Measurements from ENCODE around the gene WASF2. TPM values are rescaled to one million over a fixed set of nuclear protein-coding genes. Genes with fewer than 3 reads are reported as not detected.

Gene WASF2
- total RNA-seq, 1 experiment from 2014 or later: 104 TPM

DNA sequence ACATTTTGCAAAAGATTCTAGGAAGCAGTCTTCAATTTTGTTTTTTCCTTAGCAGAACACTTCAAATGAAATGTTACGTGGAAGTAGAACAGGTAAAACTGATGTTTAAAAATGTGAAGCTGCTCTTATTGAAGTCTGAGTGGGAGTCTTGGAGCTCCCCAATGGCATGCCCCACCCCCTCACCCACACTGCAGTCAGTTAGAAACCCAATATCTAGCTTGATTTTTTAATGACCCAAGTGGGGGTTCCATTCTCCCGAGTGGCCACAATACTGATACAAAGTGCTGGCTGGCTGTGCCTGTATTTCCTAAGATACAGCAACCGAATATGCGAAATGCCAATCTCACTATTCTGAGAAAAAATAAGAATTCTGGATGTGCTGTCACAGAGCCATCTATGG, 66.3 kb downstream of the WASF2 start:
- H3K36me3 Mint-ChIP-seq: peaks cover 21% of the 10 kb centered on the region
- ATAC-seq: no peak
- CTCF ChIA-PET: interaction anchor here (0.6 to 1.9 kb wide), 7 partner anchors 15 to 246 kb away, joined by 3 to 12 read pairs (median 3); no protein-coding TSS in a partner anchor
- H3K4me3 Mint-ChIP-seq: no peak overlapping the region
- DNase-seq (ENCODE audit: low spot score): no peak
- no peaks in the 10 kb centered on the region for H3K27me3 Mint-ChIP-seq (ENCODE audit: low read depth)
- H3K4me1 Mint-ChIP-seq: peaks cover 71% of the 10 kb centered on the region
- peak overlapping the region; percentile 19; the same call in 1 of the 2 replicates for H3K27ac Mint-ChIP-seq
- H3K9me3 Mint-ChIP-seq: no peaks in the 10 kb centered on the region
- POLR2A ChIA-PET: interaction anchor here (0.7 kb wide), 1 partner anchor 67 kb away, joined by 4 read pairs; no protein-coding TSS in a partner anchor
- no peak for TF ChIP-seq JAZF1 (CRISPR knock-in tag; IDR thresholded peaks at IDR 0.05)
- TF ChIP-seq, protein P1, sequence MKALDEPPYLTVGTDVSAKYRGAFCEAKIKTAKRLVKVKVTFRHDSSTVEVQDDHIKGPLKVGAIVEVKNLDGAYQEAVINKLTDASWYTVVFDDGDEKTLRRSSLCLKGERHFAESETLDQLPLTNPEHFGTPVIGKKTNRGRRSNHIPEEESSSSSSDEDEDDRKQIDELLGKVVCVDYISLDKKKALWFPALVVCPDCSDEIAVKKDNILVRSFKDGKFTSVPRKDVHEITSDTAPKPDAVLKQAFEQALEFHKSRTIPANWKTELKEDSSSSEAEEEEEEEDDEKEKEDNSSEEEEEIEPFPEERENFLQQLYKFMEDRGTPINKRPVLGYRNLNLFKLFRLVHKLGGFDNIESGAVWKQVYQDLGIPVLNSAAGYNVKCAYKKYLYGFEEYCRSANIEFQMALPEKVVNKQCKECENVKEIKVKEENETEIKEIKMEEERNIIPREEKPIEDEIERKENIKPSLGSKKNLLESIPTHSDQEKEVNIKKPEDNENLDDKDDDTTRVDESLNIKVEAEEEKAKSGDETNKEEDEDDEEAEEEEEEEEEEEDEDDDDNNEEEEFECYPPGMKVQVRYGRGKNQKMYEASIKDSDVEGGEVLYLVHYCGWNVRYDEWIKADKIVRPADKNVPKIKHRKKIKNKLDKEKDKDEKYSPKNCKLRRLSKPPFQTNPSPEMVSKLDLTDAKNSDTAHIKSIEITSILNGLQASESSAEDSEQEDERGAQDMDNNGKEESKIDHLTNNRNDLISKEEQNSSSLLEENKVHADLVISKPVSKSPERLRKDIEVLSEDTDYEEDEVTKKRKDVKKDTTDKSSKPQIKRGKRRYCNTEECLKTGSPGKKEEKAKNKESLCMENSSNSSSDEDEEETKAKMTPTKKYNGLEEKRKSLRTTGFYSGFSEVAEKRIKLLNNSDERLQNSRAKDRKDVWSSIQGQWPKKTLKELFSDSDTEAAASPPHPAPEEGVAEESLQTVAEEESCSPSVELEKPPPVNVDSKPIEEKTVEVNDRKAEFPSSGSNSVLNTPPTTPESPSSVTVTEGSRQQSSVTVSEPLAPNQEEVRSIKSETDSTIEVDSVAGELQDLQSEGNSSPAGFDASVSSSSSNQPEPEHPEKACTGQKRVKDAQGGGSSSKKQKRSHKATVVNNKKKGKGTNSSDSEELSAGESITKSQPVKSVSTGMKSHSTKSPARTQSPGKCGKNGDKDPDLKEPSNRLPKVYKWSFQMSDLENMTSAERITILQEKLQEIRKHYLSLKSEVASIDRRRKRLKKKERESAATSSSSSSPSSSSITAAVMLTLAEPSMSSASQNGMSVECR (CRISPR knock-in tag; IDR thresholded peaks at IDR 0.05; ENCODE audit: borderline replicate concordance): no peak
- TF ChIP-seq, protein P2, sequence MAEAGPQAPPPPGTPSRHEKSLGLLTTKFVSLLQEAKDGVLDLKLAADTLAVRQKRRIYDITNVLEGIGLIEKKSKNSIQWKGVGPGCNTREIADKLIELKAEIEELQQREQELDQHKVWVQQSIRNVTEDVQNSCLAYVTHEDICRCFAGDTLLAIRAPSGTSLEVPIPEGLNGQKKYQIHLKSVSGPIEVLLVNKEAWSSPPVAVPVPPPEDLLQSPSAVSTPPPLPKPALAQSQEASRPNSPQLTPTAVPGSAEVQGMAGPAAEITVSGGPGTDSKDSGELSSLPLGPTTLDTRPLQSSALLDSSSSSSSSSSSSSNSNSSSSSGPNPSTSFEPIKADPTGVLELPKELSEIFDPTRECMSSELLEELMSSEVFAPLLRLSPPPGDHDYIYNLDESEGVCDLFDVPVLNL (CRISPR knock-in tag; IDR thresholded peaks at IDR 0.05; ENCODE audit: borderline replicate concordance, low read depth): no peak
- no peak for TF ChIP-seq RORB (CRISPR knock-in tag; IDR thresholded peaks at IDR 0.05)
- no peak for TF ChIP-seq FOXP1 (CRISPR knock-in tag; IDR thresholded peaks at IDR 0.05; ENCODE audit: borderline replicate concordance)
- TF ChIP-seq, protein P3, sequence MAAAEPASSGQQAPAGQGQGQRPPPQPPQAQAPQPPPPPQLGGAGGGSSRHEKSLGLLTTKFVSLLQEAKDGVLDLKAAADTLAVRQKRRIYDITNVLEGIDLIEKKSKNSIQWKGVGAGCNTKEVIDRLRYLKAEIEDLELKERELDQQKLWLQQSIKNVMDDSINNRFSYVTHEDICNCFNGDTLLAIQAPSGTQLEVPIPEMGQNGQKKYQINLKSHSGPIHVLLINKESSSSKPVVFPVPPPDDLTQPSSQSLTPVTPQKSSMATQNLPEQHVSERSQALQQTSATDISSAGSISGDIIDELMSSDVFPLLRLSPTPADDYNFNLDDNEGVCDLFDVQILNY (CRISPR knock-in tag; IDR thresholded peaks at IDR 0.05): no peak
- no peak for TF ChIP-seq GTF2I (CRISPR knock-in tag; conservative IDR thresholded peaks at IDR 0.05)
- no peak for TF ChIP-seq MYBL2 (CRISPR knock-in tag; IDR thresholded peaks at IDR 0.05)
- no peak for TF ChIP-seq TCF7 (CRISPR knock-in tag; IDR thresholded peaks at IDR 0.05; ENCODE audit: low read depth)

DNA sequence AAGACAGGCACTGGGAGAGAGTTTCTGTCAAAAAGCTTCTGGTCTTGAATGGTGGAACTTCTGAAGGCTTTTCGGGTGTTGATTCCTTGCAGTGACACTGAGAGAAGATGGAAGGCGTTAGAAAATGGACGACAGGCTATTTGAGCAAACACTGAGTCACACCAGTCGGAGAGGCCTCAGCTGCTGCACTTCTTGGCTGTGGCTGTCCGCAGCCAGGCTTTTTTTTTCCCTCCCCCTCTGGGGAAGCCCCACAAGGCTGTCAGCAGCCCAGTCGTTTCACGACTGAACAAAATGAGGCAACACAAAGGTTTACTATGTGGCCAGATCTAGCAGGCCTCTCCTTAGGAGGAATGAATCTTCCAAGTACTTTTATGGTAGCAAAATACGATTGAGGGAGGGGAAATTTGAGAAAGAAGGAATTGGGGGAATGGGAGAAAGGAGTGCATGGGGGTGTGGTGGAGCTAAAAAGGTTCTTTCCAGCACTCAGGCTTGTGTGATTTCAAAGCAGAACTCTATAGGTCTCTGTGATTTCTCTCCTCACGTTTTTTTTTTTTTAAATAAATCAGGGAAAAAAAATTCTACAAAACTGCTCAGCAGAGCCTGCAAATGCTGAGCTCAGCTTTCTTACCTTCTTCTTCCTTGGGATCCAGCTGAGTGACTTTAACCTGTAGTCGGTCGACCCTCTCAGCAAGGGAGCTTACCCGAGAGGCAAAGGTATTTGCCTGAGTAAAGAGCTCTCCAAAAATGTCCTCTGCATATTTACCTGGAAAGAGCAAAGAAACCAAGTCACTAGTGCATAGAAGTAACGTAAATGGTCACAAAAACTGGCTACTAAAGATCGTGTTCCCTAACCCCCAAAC, 71.4 kb downstream of the WASF2 start:
- Mint-ChIP-seq H3K4me1 (peaks cover 47% of the 10 kb centered on the region), H3K4me3 (peak overlapping the region; percentile 23), H3K9me3 (no peaks in the 10 kb centered on the region), H3K36me3 (peaks cover 44% of the 10 kb centered on the region), H3K27me3 (ENCODE audit: low read depth) (no peaks in the 10 kb centered on the region), H3K27ac (peak overlapping the region; percentile 95)
- ATAC-seq: peak; percentile 68
- POLR2A ChIA-PET: interaction anchor here (0.8 to 1.1 kb wide), 3 partner anchors 11 to 197 kb away, joined by 3 to 4 read pairs (median 3); partner anchors contain the start of gene AHDC1
- CTCF ChIA-PET: interaction anchor here (0.6 to 4.3 kb wide), 15 partner anchors 8 to 1564 kb away, joined by 3 to 67 read pairs (median 4); partner anchors contain the start of genes AHDC1 and WASF2
- DNase-seq (ENCODE audit: low spot score): no peak
- TF ChIP-seq NFATC4 (CRISPR knock-in tag; IDR thresholded peaks at IDR 0.05) (no peak), SOX15 (CRISPR knock-in tag; IDR thresholded peaks at IDR 0.05) (no peak), SMAD4 (CRISPR knock-in tag; IDR thresholded peaks at IDR 0.05) (no peak), TCF7 (CRISPR knock-in tag; IDR thresholded peaks at IDR 0.05; ENCODE audit: low read depth) (no peak), ETV6 (CRISPR knock-in tag; IDR thresholded peaks at IDR 0.05) (no peak), ZNF423 (CRISPR knock-in tag; IDR thresholded peaks at IDR 0.05) (no peak), ZNF396 (CRISPR knock-in tag; IDR thresholded peaks at IDR 0.05; ENCODE audit: borderline replicate concordance) (no peak), SP1 (CRISPR knock-in tag; conservative IDR thresholded peaks at IDR 0.05) (no peak), ZNF317 (CRISPR knock-in tag; IDR thresholded peaks at IDR 0.05; ENCODE audit: borderline replicate concordance, low read depth) (no peak), TEAD4 (CRISPR knock-in tag; IDR thresholded peaks at IDR 0.05) (no peak), ATF1 (CRISPR knock-in tag; IDR thresholded peaks at IDR 0.05) (no peak), RELA (CRISPR knock-in tag; IDR thresholded peaks at IDR 0.05; ENCODE audit: borderline replicate concordance) (no peak), RORB (CRISPR knock-in tag; IDR thresholded peaks at IDR 0.05) (no peak)
- TF ChIP-seq, protein P4, sequence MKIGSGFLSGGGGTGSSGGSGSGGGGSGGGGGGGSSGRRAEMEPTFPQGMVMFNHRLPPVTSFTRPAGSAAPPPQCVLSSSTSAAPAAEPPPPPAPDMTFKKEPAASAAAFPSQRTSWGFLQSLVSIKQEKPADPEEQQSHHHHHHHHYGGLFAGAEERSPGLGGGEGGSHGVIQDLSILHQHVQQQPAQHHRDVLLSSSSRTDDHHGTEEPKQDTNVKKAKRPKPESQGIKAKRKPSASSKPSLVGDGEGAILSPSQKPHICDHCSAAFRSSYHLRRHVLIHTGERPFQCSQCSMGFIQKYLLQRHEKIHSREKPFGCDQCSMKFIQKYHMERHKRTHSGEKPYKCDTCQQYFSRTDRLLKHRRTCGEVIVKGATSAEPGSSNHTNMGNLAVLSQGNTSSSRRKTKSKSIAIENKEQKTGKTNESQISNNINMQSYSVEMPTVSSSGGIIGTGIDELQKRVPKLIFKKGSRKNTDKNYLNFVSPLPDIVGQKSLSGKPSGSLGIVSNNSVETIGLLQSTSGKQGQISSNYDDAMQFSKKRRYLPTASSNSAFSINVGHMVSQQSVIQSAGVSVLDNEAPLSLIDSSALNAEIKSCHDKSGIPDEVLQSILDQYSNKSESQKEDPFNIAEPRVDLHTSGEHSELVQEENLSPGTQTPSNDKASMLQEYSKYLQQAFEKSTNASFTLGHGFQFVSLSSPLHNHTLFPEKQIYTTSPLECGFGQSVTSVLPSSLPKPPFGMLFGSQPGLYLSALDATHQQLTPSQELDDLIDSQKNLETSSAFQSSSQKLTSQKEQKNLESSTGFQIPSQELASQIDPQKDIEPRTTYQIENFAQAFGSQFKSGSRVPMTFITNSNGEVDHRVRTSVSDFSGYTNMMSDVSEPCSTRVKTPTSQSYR (CRISPR knock-in tag; IDR thresholded peaks at IDR 0.05): no peak
- TF ChIP-seq, protein P5, sequence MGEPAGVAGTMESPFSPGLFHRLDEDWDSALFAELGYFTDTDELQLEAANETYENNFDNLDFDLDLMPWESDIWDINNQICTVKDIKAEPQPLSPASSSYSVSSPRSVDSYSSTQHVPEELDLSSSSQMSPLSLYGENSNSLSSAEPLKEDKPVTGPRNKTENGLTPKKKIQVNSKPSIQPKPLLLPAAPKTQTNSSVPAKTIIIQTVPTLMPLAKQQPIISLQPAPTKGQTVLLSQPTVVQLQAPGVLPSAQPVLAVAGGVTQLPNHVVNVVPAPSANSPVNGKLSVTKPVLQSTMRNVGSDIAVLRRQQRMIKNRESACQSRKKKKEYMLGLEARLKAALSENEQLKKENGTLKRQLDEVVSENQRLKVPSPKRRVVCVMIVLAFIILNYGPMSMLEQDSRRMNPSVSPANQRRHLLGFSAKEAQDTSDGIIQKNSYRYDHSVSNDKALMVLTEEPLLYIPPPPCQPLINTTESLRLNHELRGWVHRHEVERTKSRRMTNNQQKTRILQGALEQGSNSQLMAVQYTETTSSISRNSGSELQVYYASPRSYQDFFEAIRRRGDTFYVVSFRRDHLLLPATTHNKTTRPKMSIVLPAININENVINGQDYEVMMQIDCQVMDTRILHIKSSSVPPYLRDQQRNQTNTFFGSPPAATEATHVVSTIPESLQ (CRISPR knock-in tag; IDR thresholded peaks at IDR 0.05): no peak
- TF ChIP-seq, protein P6, sequence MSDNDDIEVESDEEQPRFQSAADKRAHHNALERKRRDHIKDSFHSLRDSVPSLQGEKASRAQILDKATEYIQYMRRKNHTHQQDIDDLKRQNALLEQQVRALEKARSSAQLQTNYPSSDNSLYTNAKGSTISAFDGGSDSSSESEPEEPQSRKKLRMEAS (CRISPR knock-in tag; IDR thresholded peaks at IDR 0.05): no peak

Data from WTC11 (cell line).